Stimulated activated CD4-positive, alpha-beta T cell treated with anti-CD3 and anti-CD28 coated beads, Interleukin-1b, Interleukin-23, amount 100 ng/mL, for 1 hour (primary cell): ENCODE measurements around the gene PITPNB.

Source experiments
- DNase-seq, 2 donors: peaks; one replicate each; pipeline ENCODE4 v3.0.0-alpha.2; 2020; ENCODE audit warnings: low read depth in 2 of 2

Gene PITPNB

GRCh38 chr22:27919222-27919941, at the start of gene PITPNB:
TSS of gene PITPNB (minus strand) at chr22:27919256. CDS start at chr22:27919191, 65 bp downstream.
- peak; percentile 98 to 99 for DNase-seq

GRCh38 chr22:27966168-27967064, 47.4 kb upstream of the PITPNB start:
- DNase-seq = no peak

DNA sequence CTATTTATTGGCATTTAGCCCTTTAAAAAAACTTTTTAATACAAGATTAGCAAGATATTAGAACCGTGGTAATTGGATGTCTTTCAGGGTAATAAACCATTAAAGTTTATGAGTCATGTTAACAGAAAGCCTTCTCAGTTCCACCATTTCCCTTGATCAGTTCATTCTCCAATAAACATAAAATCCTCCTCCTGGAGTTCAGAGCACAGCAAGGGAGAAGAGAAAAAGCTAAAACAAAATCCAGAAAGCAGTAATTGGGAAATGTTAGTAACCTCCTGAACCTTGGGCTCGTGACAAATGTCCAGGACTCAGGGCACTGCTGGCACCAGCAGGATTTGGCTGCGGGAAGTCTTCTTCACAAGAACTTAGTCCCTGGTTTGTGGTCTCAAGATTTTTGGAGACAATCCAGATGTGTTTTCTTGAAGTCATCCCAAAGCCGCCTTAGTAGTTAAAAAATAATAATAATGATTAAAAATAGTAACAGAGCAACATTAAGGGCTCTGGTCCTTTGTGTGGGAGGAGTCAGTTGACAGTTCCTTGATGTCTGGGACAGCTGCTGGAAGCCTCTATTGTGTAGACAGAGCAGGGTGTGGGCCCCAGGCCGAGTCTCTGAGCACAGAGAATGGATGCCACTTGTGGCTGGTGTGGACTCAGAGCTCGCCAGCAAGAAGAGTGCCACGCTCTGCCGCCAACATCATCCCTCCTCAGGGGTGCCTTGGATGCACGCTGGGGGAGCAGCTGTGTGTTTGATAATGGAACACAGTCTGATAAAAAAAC, 43.4 kb upstream of the PITPNB start:
- DNase-seq = no peak

- DNase-seq = no peak
Observed at GRCh38 chr22:27961680-27962079, 42.6 kb upstream of the PITPNB start.

- no peak for DNase-seq
Observed at GRCh38 chr22:27961182-27961581, 42.1 kb upstream of the PITPNB start.

- no peak for DNase-seq
Observed at GRCh38 chr22:27959335-27960090, 40.5 kb upstream of the PITPNB start.

- DNase-seq = no peak
Observed at GRCh38 chr22:27952779-27953178, 33.7 kb upstream of the PITPNB start.

- no peak for DNase-seq
Observed at GRCh38 chr22:27952091-27952490, 33.0 kb upstream of the PITPNB start.

DNA sequence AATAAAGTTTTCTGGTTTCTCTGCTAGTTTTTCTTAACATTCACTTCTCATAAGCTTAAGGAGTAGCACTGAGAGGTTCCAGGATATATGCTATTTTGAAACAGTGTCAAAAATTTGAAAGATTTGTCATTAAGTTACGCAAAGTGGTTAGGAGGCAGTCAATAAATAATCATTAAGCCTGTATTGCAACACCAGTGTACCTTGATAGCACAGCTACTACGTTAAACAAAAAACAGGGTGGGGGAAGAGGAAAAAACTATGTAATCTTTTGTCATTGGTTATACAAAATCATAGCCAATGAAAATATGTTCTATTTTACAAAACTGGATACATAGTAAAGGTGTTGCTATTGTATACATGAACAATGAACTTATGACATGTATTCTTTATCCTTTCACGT, 30.4 kb upstream of the PITPNB start:
- DNase-seq = no peak

GRCh38 chr22:27948569-27948968, 29.5 kb upstream of the PITPNB start:
- no peak for DNase-seq

DNA sequence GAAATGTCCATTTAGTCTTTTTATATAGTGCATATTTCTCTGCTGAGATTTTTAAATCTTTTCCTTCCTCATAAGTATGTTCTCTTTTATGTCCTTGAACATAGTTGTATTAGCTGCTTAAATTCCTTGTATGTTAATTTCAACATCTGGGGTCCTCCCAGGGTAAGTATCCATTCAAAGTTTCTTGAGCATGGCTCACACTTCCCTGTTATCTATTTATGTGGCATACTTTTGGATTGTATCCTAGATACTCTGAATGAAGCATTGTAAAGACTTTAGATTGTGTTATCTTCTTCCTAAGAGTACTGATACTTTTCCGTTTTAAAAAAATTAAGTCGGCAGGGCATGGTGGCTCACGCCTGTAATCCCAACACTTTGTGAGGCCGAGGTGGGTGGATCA, 28.4 kb upstream of the PITPNB start:
- no peak for DNase-seq

DNA sequence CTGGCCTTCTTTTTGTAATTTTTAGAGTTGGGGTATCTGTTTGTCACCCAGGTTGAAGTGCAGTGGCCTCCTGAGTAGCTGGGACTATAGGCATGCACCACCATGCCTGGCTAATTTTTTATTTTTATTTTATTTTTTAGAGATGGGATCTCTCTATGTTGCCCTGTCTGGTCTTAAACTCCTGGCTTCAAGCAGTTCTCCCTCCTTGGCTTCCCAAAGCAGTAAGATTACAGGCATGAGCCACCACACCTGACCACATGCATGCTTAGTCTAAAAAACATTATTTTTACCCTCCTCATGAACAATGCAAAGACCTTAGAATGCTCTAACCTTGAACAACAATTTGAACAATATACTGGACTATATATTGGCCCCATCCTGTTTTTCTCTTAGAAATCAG, 22.1 kb upstream of the PITPNB start:
- DNase-seq = no peak

DNA sequence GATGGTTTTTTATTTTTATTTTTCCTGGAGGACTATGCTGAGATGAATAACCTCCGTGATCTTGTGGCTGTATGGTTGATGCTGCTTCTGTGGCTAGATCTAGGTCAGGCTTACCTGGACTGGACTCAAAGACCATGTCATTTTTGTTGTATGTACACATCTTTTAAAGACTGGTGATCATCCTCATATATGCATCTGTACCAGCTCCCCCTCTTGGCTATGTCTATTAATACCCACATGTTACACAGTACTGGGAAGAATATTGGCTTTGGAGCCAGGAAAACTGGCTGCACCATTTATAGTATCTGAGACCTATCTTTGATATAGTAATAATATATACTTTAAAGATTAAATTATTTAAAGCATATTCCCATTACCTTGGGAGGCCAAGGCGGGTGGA, 18.4 kb upstream of the PITPNB start:
- no peak for DNase-seq

DNA sequence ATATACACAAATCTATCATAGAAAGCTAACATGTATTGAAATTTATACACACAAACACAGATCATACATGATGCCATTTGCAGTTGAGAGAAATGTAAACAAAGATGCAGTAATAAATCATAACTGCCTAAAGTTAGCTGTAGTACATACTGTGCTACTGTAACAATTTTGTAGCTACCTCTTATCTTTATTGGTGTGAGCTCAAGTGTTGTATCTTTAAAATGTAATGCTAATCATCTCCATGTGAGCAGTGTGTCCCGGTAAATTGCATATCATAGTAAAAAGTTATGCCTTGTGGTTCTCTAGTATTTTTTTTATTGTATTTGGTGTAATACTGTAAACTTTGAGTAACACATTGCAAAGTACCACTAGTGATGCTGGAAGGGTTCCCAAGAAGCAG, 16.8 kb upstream of the PITPNB start:
- DNase-seq = no peak

- no peak for DNase-seq
Observed at GRCh38 chr22:27934069-27934468, 15.0 kb upstream of the PITPNB start.

DNA sequence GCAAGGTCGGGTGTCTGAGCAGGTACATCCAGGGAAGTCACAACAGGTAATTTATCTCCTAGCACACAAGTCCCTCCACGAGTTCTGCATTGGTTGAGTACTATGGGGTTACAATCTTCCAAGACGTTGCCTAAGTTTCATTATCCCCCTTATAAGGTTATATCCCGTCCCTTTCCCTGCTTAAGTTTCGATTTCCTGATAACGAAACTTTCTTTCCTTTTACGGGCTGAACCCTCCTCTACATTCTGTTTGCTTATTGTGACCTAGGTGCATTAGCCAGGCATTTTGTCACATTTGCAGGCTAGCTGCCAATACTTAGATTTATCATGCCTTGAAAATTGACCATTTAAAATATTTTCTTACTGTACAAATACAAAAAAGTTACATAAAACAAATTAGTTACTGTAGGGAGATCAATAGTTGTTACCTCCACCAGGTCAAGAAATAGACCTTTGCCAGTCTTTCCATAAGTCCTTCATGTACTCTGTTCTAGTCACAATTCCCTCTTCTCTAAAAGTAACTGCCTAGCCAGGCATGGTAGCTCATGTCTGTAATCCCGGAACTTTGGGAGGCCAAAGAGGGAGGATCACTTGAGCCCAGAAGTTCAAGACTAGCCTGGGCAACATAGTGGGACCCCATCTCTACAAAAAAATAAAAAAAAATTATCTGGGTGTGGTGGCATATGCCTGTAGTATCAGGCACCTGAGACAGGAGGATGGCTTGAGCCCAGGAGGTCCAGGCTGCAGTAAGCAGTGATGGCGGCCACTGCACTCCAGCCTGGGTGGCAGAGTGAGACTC, 14.3 kb upstream of the PITPNB start:
- DNase-seq = no peak

DNA sequence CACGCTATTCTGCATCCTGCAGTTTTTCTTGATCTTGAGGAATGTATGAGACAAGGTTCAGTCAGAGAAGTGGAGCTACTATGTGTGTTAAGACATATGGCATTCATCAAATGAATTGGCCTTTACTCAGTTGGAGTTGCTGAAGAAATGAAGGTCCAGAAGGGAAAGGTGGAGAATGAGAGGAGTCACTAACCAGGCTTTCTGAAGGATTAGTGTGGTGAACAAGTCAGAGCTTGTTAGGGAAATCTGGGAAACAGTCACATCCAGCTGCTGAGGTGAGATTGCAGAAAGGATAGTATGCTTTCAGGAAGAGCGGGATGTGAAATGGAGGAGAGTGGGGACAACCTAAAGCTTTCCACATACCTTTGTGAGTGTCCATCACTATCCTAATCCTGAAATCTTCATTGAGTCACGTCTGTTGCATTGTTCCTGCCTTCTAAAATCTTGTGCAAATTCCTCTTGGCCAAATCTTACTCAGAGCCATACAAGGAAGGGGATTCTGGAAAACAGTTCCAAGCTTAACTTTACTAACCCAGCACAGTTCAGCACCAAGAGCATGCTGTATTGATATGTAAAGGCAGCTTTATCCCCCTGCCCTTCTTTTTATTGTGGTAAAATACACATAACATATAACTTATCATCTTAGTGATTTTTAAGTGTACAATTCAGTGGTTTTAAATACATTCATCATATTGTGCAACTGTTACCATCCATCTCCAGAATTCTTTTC, 11.4 kb upstream of the PITPNB start:
- DNase-seq = no peak

GRCh38 chr22:27927608-27928007, 8.6 kb upstream of the PITPNB start:
- DNase-seq = no peak

- DNase-seq = no peak
Observed at GRCh38 chr22:27925331-27925730, 6.3 kb upstream of the PITPNB start.
